Adrenal gland (tissue), 5 donors: ENCODE results near the gene NFIC.

ENCODE experiments used
- POLR2A ChIP-seq, 2 donors: fragments of 450-650 bp; IDR thresholded peaks; one replicate each; pipeline ENCODE4 v1.6.1; 2017; ENCODE audit warnings: antibody characterized with exemption in 2 of 2, mild to moderate bottlenecking in 2 of 2, moderate library complexity in 1 of 2
- TF ChIP-seq, protein P1 (sequence below), 6 experiments: fragments of 450-650 bp in 4 of 6; fragments of 200-600 bp in 2 of 6; sonication (generic) in 1 of 6; IDR thresholded peaks; 1 replicate in 5 of 6; 2 replicates in 1 of 6; pipeline versions ENCODE4 v1.5.1 to v1.8.0; 2016 to 2021; ENCODE audit warnings: antibody characterized with exemption in 6 of 6, mild to moderate bottlenecking in 2 of 6, moderate library complexity in 1 of 6
- donor health status: DM: no; HTN: no; CAD: no.

DNA sequence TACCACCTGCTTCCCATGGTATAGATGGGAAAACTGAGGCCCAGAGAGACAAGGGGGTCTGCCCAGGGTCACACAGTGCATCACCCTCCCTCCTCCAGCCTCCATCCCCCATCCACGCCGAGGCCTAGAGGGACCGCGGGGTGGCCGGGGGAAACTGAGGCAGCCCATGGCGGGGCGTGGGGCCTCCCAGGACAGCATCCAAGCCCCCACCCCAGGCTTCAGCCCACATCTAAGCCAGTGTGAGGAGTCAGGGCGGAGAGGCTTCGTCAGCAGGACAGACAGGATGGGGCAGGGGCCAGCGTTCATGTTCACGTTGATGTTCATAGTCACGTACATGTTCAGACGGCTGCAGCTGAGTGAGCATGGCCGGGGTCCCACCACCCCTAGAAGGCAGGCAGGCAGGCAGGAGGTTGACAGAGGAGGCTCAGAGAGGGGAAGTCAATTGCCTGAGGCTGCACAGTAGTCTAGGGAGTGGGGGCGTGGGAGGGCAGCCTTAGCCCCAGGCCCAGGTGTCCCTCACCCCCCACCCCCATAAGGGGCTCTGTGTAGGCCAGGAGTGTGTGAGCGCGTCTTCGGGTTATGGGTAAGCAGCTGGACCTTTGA lies 90.6 kb downstream of the NFIC start:
- TF ChIP-seq, protein P1, sequence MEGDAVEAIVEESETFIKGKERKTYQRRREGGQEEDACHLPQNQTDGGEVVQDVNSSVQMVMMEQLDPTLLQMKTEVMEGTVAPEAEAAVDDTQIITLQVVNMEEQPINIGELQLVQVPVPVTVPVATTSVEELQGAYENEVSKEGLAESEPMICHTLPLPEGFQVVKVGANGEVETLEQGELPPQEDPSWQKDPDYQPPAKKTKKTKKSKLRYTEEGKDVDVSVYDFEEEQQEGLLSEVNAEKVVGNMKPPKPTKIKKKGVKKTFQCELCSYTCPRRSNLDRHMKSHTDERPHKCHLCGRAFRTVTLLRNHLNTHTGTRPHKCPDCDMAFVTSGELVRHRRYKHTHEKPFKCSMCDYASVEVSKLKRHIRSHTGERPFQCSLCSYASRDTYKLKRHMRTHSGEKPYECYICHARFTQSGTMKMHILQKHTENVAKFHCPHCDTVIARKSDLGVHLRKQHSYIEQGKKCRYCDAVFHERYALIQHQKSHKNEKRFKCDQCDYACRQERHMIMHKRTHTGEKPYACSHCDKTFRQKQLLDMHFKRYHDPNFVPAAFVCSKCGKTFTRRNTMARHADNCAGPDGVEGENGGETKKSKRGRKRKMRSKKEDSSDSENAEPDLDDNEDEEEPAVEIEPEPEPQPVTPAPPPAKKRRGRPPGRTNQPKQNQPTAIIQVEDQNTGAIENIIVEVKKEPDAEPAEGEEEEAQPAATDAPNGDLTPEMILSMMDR (IDR thresholded peaks at IDR 0.05) = no peak
- TF ChIP-seq POLR2A (IDR thresholded peaks at IDR 0.05) = no peak
